Measurements from ENCODE around the gene KLHL13. TPM values are rescaled to one million over a fixed set of nuclear protein-coding genes. Genes with fewer than 3 reads are reported as not detected.

The KLHL13 gene
- total RNA-seq, 1 experiment from 2014 or later, result 4.2 TPM

GRCh38 chrX:117854806-117855205 is 261.8 kb downstream of the KLHL13 start:
- CTCF ChIA-PET, result no interaction called here
- BruUV-seq (replicated peaks), result no TSS peak
- no peaks in the 10 kb centered on the region for H3K27me3 ChIP-seq (ENCODE audit: insufficient read depth, low read length)
- no peaks in the 10 kb centered on the region for H3K36me3 ChIP-seq (ENCODE audit: control insufficient read depth in 1 of 2, insufficient read depth in 2 of 2, low read length in 2 of 2)
- no peaks in the 10 kb centered on the region for H3K4me1 ChIP-seq (ENCODE audit: control insufficient read depth in 1 of 2, insufficient read depth in 2 of 2, low read length in 2 of 2)
- no peaks in the 10 kb centered on the region for H3K9me2 ChIP-seq (ENCODE audit: insufficient read depth)
- DNase-seq (ENCODE audit: low read depth, low spot score) (no peak), ATAC-seq (no peak)
- intact Hi-C loops (cut with micrococcal nuclease), result no loop called here
- no peaks in the 10 kb centered on the region for H3K79me2 ChIP-seq (ENCODE audit: insufficient read depth, low read length)
- RAD21 ChIA-PET (ENCODE audit: low non-redundant PET in 1 of 2, low total read pairs in 2 of 2, uncharacterized antibody in 2 of 2, unreplicated experiment in 2 of 2), result no interaction called here
- no peak overlapping the region for H3K4me3 ChIP-seq (replicated peaks in 1 of 2; ENCODE audit: low read depth in 1 of 2, low read length in 2 of 2)
- no peak for TF ChIP-seq SP1 (IDR thresholded peaks at IDR 0.05; ENCODE audit: low read depth)
- no peak for TF ChIP-seq CTCF (IDR thresholded peaks at IDR 0.05 in 2 of 3, conservative IDR thresholded peaks at IDR 0.05 in 1 of 3; ENCODE audit: borderline replicate concordance in 1 of 3, insufficient read depth in 1 of 3, low read depth in 2 of 3, low read length in 2 of 3)
- no peak for TF ChIP-seq ZNF274 (IDR thresholded peaks at IDR 0.05; ENCODE audit: low read depth, low read length)
- no peak for TF ChIP-seq CEBPB (IDR thresholded peaks at IDR 0.05; ENCODE audit: low read depth)
- TF ChIP-seq JUND (IDR thresholded peaks at IDR 0.05), result no peak
- no peak for TF ChIP-seq TCF7L2 (IDR thresholded peaks at IDR 0.05; ENCODE audit: borderline replicate concordance, extremely low read depth, insufficient read depth, insufficient read length)
- TF ChIP-seq EZH2phosphoT487 (IDR thresholded peaks at IDR 0.05; ENCODE audit: borderline replicate concordance), result no peak
- TF ChIP-seq ZBTB33 (IDR thresholded peaks at IDR 0.05; ENCODE audit: extremely low read depth, insufficient replicate concordance, low read length), result no peak
- H4K20me1 ChIP-seq (ENCODE audit: insufficient read depth), result no peaks in the 10 kb centered on the region
- no peak overlapping the region for H3K27ac ChIP-seq (ENCODE audit: low read depth, low read length)
- no peak overlapping the region for H3K9ac ChIP-seq (ENCODE audit: low read length)
- H2AFZ ChIP-seq (ENCODE audit: low read depth, low read length, poor library complexity, severe bottlenecking), result no peak overlapping the region
- H3K4me2 ChIP-seq (ENCODE audit: low read length), result no peak overlapping the region
- H3K9me3 ChIP-seq (ENCODE audit: control insufficient read depth in 1 of 2, insufficient read depth in 1 of 2, low read depth in 1 of 2, low read length in 2 of 2), result no peaks in the 10 kb centered on the region
- POLR2A ChIA-PET, result no interaction called here

Measured in HCT116 (cell line).